A204.1 (cell line): ENCODE measurements around the gene MZF1.
A peak's percentile ranks its signal among the peaks of the same experiment; 100 is the strongest.
"Not testable (repeated sequence)": the region's sequence is repeated elsewhere in the genome, so short reads cannot be mapped to it uniquely, and the experiment has no call there.

ENCODE experiments used
- FAIRE-seq: peaks from 2 replicates; lab custom pipeline; 2012; peaks lifted over from hg19 to GRCh38; lab: Jason Lieb, UNC

The MZF1 gene

DNA sequence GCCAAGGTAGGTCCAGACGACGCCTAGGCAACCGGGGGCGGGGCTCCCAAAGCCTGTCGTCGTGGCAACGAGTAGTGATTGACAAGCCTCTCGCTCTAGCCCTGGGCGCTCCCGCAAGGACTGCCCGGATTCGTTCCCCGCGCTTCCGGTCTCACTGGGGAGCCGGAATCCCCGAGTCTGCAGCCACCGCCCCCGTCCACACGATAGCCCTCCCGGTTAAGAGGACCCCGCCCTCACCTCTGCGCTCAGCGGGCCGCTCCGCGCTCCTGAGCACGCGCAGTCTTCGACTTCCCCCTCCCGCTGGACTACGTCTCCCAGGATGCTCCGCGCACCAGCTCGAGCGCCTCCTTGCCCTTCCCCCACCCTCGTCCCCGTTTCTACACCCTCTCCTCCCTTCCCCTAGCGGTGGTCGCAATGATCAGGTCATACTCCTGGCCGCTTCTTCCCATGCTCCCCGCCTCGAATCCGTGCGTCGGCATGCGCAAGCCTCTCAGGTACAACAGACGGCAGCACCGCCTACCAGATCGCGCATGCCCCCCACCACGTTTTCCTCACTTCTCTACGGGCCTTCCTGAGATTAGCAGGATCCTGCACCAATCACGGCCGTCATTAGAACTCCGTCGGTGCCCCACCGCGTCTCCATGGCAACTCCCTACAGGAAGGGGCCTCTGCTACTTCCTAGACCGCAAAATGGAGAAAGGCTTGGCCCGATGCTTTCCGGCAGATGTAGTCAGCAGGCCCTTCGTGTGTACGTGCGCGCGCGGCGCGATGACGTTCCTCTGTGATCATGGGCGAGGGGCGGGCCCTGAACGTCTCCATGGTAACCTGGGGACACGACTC, at the start of gene MZF1:
Gene MZF1, minus strand, starts transcription at position 518 of the 840 bp plus-strand sequence. CDS start 1,946 bp downstream, outside the sequence.
- peak; percentile 98 for FAIRE-seq

DNA sequence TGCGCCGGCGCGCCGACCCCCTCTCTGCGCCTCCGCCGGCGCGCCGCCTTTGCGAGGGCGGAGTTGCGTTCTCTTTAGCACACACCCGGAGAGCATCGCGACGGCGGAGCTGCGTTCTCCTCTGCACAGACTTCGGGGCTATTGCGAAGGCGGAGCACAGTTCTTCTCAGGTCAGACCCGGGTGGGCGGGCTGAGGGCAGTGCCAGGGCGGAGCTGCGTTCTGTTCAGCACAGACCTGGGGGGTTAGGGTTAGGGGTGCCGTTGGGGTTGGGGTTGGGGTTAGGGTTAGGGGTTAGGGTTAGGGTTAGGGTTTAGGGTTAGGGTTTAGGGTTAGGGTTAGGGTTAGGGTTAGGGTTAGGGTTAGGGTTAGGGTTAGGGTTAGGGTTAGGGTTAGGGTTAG, 34.1 kb upstream of the MZF1 start:
- not testable (repeated sequence) for FAIRE-seq

GRCh38 chr19:58606251-58606896, 33.2 kb upstream of the MZF1 start:
- FAIRE-seq: not testable (repeated sequence)

GRCh38 chr19:58586133-58586765, 13.1 kb upstream of the MZF1 start:
- FAIRE-seq: no peak

GRCh38 chr19:58585442-58586132, 12.5 kb upstream of the MZF1 start:
- no peak for FAIRE-seq

DNA sequence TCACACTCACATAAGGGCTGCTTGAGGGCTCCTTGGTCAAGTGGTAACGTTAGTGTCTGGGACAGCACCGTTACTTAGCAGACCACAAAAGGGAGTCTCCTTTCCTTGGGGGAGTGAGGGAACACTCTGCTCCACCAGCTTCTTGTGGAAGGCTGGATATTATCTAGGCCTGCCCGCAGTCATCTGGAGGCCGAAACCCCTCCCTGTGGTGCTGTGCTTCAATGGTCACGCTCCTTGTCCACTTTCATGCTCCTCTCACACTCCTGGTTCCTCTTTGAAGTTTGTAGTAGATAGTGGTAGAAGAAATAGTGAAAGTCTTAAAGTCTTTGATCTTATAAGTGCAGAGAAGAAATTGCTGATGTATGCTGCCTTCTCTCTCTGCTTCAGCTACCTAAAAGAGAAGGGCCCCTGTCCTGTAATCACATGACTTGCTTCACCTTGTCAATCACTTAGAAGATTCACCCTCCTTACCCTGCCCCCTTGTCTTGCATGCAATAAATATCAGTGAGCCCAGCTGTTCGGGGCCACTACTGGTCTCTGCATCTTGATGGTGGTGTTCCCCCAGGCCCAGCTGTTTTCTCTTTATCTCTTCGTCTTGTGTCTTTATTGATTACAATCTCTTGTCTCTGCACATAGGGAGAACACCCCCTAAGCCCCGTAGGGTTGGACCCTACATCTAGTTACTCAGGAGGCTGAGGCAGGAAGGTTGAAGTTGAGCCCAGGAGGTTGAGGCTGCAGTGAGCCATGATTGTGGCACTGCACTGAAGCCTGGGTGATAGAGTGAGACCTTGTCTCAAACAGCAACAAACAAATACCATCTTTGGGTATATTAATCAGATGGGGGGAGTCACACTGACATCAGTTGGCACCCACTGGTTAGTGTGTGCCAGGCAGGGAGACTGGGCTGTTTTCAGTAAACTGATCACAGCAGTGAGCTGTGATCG, 11.6 kb upstream of the MZF1 start:
- no peak for FAIRE-seq

GRCh38 chr19:58582985-58583384, 9.8 kb upstream of the MZF1 start:
- FAIRE-seq: no peak

DNA sequence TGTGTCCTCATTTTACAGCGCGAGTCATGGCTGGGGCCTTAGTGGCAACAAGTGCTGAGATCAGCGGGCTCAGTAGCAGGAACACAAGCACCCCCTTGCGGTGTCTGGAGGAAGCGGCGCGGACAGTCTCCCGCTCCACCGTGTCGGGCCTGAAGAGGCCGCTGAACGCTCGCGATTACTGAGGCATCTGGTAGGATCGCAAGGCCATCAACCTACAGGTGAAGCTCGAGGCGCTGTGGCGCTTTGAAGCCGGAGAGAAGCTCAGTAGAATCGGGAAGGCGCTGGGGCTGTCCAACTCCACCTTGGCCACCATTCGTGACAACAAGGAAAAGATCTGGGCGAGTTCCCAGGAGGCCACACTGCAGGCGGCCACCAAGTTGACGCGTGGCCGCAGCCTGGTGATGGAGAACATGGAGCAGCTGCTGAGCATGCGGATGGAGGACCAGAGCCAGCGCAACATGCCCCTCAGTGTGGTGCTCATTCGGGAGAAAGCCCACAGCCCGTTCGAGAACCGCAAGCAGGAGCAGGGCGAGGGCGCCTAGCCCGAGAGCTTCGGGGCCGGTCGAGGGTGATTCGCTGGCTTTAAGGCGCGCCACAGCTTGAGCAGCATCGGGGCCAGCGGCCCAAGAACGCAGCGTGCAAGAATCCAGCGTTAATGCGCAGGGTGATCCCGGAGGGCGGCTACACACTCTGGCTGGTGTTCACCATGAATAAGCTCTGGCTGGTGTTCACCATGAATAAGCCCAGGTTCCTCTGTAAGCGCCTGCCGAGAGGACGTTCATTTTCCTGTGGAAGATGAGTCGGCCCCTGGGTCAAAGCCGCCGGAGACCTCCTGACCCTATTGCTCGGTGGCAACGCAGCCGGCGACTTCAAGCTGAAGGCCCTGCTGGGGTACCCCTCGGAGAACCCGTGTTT, 8.3 kb upstream of the MZF1 start:
- FAIRE-seq: no peak

DNA sequence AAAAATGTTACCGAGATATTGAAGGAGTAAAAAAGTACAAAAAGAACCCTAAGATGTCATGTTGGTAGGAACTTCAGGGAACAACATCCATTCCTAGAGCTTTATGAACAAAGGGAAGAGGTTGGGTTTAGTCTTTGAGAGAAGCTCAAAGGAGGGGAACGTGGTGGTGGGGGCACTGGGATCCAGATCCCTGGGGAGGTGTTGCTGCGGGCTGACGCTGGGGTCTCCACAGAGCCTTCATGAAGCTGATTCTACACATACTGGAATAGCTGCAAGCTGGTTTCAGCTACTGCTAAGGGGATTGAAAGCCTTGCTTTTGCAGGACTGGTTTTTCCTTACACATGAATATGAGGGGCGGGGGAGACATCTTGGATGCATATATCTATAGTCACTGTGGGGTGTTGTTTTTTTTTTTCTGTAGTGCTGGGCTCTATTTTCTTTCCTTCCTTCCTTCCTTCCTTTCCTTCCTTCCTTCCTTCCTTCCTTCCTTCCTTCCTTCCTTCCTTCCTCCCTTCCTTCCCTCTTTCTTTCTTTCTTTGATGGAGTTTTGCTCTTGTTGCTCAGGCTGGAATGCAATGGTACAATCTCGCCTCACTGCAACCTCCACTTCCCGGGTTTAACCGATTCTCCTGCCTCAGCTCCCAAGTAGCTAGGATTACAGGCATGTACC, 6.5 kb upstream of the MZF1 start:
- FAIRE-seq: no peak

GRCh38 chr19:58578012-58578925, 5.1 kb upstream of the MZF1 start:
- no peak for FAIRE-seq

GRCh38 chr19:58577581-58577980, 4.4 kb upstream of the MZF1 start:
- not testable (repeated sequence) for FAIRE-seq

DNA sequence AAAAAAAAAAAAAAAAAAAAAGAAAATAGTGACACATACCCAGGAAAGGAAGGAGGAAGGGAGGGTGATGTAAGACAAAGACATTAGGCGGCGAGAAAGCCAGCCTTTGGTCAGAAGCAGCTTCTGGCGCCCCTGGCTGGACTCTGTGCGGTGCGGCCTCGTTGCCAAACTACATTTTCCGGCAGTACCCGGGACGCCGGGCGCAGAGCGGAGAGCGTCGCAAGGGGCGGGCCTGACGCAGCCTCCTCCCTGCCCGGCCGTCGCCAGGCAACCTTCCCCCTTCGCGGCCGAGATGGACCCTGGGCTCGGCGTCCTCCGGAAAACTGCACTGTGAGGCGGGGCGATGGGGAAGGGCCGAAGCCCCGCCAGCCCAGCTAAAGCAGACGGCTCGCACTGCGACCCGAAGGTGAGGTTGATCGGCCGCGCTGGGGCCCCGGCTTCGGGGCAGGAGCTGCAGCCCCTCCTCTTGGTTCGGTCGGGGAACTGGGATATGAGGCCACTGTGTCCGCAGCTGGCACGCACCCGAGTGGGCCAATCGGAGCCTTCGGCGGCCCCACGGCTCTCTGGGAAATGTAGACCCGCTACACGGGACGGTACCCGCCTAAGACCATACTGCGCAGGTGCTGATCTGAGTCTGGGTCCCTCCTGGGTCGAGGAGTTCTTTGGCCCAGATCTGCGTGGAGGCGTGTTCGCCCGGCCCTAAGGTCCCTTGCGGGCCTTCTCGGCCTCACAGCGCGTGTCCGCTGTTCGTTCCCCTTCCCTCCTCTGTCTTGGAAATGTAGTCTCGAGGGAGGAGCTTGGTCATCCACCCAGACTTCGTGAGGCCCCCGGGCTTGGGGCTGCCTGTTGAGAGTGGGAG, 2.3 kb upstream of the MZF1 start:
- peak; percentile 72 for FAIRE-seq

DNA sequence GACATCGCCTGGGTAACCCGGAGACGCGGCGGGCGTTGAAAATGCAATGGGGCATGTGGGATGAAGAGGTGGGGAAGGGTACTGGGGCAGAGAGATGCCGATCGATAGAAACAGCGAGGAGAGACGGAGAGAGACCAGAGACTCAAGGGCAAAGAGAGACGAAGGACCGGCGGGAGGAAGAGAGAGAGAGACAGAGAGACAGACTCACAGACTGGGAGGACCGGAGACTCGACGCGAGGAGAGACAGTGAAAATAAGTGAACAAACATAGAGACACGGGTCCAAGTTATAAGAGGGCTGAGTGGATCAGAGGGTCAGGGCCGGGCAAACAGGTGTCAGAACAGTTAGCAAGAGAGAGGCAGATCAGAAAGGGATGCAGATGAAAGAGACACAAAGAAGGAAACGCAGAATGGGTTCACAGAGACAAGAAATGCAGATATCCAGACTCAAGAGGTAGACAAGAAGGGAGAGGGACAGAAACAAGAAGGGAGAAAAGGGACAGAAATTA, 576 bp upstream of the MZF1 start:
- no peak for FAIRE-seq

- FAIRE-seq: no peak
Measured at GRCh38 chr19:58572026-58572817, 913 bp downstream of the MZF1 start.

- no peak for FAIRE-seq
Measured at GRCh38 chr19:58571575-58571947, 1.6 kb downstream of the MZF1 start.

DNA sequence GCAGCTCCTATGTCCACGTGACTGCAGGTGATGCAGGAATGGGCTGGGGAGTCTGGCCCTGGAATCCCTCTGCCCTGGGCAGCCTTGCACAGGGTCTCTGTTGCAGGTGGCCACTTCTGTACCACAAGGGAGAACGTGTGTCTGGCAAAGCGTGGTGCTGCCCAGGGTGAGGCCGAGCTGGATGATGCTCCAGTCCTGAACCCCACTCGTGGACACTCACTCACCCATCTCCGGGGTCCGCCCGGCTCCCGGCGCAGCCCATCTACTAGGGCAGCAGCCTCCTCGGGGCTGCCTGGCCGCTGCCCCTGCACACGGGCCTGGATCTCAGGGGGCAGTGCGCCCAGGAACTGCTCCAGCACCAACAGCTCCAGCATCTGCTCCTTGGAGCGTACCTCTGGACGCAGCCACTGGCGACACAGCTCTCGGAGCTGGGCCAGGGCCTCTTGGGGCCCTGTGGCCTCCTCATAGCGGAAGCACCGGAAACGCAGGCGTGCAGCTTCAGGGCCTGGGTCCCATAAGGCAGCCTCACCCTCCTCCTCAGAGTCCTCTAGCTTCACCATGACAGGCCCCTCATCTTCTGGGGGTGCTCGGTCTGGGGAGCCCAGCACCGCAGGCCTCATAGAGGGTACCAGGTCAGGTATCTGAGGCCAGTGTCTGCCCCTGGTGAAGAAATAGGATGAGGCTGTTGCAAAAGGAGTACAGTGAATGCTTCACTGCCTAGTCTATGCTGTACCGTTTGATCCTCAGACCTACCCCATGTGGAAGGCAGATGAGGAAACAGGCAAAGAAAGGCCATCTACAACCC, 2.2 kb downstream of the MZF1 start:
- FAIRE-seq: no peak
